DMS53 treated with DMSO at 0.1 percent for 48 hours (cell line): Measurements from ENCODE around the gene DLG2.
"Not testable (repeated sequence)": the region's sequence is repeated elsewhere in the genome, so short reads cannot be mapped to it uniquely, and the experiment has no call there.

Experiments
- DNase-seq: peaks from one replicate; lab custom pipeline; 2025; ENCODE audit not compliant: unreplicated experiment; lab: John Stamatoyannopoulos, UW

DLG2 gene

GRCh38 chr11:83464160-83464944 is 2162.8 kb downstream of the DLG2 start:
- no peak for DNase-seq

- peak; percentile 97 for DNase-seq
These were observed 2167.3 kb downstream of the DLG2 start for GRCh38 chr11:83459798-83460197.

- DNase-seq, result no peak
These were observed 2170.6 kb downstream of the DLG2 start for GRCh38 chr11:83456566-83456965.

GRCh38 chr11:83456075-83456474 is 2171.1 kb downstream of the DLG2 start:
- DNase-seq, result no peak

DNA sequence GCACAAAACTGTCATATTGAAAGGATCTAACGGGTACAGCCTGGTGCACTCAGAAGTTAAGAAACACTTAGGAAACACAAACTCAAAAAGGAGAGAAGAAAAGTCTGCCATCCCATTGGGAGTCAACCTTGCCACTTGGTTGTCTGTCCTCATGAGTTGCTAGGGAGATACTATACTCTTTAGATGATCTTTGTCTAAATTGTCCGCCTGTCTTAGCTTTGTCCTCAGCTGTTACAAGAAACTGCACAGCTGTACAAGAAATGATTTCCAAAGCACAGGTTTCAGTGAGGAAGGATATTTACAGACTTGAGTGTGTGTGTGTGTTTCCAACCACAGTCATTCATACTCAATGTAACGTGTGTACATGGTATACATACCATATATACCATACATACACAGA is 2171.8 kb downstream of the DLG2 start:
- no peak for DNase-seq

GRCh38 chr11:83454674-83455073 is 2172.5 kb downstream of the DLG2 start:
- DNase-seq, result no peak

GRCh38 chr11:83449338-83449913 is 2177.7 kb downstream of the DLG2 start:
- DNase-seq, result no peak

DNA sequence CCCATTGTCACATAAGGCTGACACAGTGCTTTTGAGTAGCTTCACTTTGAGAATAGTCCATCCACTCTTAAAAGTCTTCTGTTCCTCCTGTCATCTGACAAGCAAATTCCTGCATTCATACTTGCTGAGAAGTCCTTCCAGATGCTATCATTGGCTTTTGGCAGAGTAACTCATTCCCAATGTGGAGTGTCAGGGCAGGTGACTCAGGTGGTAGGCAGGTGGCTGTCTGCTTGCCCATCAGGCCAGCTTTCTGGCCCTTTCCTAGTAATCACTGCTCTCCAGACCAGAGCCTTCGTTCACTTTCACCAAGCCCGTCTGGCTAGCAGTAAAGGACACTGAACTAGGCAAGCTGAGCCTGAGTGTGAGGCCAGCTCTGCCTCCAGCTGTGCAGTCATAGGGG is 2178.5 kb downstream of the DLG2 start:
- DNase-seq, result peak; percentile 29

GRCh38 chr11:83443880-83444279 is 2183.3 kb downstream of the DLG2 start:
- not testable (repeated sequence) for DNase-seq

DNA sequence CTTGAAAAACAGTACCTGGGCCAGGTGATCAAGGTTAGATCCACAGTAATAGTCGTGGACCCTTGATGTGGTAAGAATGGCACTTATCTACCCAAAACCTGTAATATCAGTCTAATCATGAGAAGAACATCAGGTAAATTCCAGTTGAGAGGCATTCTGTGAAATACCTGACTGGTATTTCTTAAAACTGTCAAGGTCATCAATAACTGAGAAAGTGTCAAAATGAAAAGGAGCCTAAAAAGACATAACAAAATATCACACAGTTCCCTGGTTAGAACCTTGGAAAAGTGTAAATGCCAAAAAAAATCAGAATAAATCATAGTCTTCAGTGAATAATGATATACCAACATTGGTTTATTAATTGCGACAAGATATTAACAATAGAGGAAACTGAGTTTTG is 2185.5 kb downstream of the DLG2 start:
- no peak for DNase-seq

DNA sequence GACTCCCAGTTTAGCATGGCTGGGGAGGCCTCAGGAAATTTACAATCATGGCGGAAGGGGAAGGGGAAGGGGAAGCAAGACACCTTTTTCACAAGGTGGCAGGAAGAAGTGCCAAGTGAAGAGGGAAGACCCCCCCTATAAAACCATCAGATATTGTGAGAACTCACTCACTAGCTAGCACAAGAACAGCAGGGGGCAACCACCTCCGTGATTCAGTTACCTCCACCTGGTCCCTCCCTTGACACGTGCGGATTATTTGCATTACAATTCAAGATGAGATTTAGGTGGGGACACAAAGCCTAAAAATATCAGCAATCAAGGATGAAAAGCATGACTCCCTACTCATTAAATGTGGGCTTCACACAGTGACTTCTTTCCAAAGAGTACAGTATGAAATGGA is 2186.0 kb downstream of the DLG2 start:
- no peak for DNase-seq

- DNase-seq, result no peak
These were observed 2188.7 kb downstream of the DLG2 start for GRCh38 chr11:83438438-83438837.

GRCh38 chr11:83437939-83438338 is 2189.2 kb downstream of the DLG2 start:
- DNase-seq, result no peak

GRCh38 chr11:83436855-83437254 is 2190.3 kb downstream of the DLG2 start:
- DNase-seq, result no peak

- not testable (repeated sequence) for DNase-seq
These were observed 2192.3 kb downstream of the DLG2 start for GRCh38 chr11:83434812-83435211.

- no peak for DNase-seq
These were observed 2199.2 kb downstream of the DLG2 start for GRCh38 chr11:83427943-83428342.

- no peak for DNase-seq
These were observed 2199.6 kb downstream of the DLG2 start for GRCh38 chr11:83427501-83427900.

DNA sequence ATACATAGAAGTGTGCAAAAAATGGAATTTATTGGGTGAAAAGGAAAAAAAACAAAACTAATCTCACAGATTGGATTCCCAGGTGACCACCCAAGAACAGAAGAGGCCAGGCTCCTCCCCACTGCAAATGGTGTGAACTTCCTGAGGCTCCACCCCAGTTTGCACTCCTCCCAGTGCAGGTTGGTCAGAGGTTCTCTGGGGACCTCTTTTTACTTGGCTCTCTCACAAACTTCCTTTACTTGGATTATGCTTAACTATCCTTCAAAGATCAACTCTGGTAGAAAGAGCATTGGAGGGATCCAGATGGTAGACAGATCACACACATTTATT is 2202.0 kb downstream of the DLG2 start:
- DNase-seq, result no peak

GRCh38 chr11:83424376-83425136 is 2202.6 kb downstream of the DLG2 start:
- no peak for DNase-seq

- DNase-seq, result not testable (repeated sequence)
These were observed 2204.5 kb downstream of the DLG2 start for GRCh38 chr11:83422641-83423040.

DNA sequence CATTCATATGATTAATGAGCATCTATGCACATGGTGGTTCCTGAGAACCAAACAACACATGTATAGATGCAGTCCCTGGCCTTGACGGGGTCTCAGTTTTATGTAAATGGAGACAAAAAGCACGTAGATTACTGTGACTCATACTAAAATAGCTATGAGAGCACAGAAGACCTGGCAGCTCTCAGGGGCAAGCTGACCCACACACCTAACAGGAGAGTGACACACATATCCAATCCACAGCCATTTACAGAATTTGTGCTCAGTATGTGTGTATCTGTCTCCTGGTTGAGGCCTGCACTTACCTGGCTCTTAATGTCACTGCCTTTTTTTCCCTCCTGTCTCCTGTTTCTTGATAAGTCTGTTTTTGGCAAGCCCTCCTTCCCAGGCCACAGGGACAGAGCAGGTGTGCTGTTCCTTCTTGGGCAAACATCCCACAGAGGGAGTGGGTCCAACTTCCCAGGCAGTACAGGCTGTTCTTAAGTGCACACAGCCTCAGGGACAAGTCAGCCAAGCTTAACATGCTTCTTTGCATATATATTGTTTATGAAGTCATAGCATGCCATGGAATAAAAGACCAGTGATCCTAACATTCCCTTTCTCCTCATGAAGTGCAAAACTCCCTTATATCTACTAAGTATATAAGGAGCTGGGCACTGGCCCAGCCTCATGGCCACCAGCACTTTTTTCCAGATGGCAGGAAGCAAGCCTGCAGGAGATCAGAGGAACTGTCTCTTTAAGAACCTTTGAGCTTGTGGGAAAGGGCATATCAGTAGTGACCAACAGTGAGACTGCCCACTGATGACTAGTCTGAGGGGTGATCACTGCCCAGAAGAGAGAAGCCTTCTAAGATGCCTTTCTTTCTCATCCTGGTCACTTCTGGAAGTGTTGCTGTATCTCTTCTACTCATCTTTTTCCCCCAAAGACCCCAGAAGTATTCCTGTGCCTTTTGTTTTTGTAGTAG is 2216.3 kb downstream of the DLG2 start:
- DNase-seq, result no peak
